HG03108 (cell line): ENCODE data around the gene YIF1A.
A peak's percentile ranks its signal among the peaks of the same experiment; 100 is the strongest.
"Not testable (repeated sequence)": the region's sequence is repeated elsewhere in the genome, so short reads cannot be mapped to it uniquely, and the experiment has no call there.

Experiments
- ATAC-seq: cut with Tn5 transposase; IDR thresholded peaks from one replicate; pipeline ENCODE4 v1.9.1; 2021; ENCODE audit warnings: moderate library complexity; ENCODE audit not compliant: unreplicated experiment

Gene YIF1A

GRCh38 chr11:66287211-66287888 lies 1.6 kb downstream of the YIF1A start:
- ATAC-seq = no peak

GRCh38 chr11:66286699-66287098 lies 2.2 kb downstream of the YIF1A start:
- ATAC-seq = no peak

- ATAC-seq = no peak
These were observed 3.5 kb downstream of the YIF1A start for GRCh38 chr11:66285250-66285947.

- ATAC-seq = no peak
These were observed 4.3 kb downstream of the YIF1A start for GRCh38 chr11:66284526-66285078.

- ATAC-seq = no peak
These were observed 5.4 kb downstream of the YIF1A start for GRCh38 chr11:66283461-66284105.

DNA sequence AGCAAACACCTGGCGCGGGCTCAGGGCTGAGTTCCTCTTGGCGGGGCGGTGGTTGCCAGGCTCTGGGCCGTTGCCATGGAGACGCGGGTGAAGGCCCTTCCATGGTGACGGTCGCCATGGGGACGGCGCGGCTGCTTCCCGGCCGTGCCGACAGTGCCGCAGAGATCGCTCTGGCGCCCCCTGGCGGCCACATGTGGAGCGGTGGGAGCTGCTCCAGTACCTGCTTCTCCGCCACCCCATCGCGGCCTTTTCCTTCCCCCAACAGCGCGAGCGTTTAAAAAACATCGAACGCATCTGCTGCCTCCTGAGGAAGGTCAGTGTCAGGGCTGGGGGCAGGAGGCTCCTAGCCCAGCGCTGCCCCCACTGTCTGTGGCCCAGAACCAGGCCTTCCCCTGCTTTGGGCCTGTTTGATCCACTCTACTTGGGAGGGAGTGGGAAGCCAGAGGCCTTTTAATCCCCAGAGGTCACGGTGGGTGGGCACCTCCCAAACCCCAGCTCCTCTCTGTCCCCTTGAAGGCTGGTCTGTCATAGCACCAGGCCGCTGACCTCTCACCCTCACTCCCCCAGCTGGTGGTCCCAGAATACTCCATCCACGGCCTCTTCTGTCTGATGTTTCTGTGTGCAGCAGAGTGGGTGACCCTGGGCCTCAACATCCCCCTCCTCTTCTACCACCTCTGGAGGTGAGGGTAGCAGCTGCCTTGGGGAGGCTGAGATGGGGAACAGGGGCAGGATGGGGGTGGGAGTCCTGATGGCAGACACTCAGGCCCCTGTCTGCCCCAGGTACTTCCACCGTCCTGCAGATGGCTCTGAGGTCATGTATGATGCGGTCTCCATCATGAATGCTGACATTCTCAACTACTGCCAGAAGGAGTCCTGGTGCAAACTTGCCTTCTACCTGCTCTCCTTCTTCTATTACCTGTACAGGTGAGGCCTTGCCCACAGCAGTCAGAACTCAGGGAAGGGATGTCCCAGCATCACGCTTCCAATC lies 6.2 kb downstream of the YIF1A start:
- ATAC-seq = peak; percentile 64

DNA sequence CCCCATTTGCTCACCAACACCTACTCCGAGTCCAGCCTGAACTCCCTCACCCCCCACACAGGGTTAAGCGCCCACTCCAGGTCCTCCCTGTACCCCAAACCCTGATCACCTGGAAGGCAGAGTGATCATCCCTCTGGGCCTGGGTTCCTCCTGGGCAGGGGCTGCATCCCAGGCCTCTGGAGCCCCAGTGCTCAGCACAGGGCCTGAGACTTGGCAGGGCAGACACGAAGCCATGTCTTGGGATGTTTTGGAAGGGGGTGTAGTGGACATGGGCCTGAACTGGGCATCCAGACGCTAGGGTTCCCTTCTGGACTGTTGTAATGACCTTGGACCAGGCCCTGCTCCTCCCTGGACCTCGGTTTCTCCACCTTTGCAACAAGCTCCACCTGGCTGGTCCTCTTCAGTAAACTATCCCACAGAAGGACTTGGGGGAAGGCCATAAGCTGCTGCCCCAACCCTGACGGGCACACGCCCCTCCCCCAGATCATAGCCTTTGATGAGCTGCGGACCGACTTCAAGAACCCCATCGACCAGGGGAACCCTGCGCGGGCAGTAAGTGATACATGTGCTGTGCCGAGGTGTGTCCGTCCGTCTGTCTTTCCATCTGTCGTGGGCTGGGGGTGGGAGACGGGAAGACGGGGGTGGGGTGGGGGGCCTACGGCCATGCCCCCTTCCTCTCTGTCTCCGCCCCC lies 7.0 kb downstream of the YIF1A start:
- ATAC-seq = no peak

- no peak for ATAC-seq
These were observed 7.9 kb downstream of the YIF1A start for GRCh38 chr11:66281001-66281400.

GRCh38 chr11:66280428-66280827 lies 8.5 kb downstream of the YIF1A start:
- ATAC-seq = no peak

GRCh38 chr11:66279092-66279734 lies 9.7 kb downstream of the YIF1A start:
- ATAC-seq = no peak

DNA sequence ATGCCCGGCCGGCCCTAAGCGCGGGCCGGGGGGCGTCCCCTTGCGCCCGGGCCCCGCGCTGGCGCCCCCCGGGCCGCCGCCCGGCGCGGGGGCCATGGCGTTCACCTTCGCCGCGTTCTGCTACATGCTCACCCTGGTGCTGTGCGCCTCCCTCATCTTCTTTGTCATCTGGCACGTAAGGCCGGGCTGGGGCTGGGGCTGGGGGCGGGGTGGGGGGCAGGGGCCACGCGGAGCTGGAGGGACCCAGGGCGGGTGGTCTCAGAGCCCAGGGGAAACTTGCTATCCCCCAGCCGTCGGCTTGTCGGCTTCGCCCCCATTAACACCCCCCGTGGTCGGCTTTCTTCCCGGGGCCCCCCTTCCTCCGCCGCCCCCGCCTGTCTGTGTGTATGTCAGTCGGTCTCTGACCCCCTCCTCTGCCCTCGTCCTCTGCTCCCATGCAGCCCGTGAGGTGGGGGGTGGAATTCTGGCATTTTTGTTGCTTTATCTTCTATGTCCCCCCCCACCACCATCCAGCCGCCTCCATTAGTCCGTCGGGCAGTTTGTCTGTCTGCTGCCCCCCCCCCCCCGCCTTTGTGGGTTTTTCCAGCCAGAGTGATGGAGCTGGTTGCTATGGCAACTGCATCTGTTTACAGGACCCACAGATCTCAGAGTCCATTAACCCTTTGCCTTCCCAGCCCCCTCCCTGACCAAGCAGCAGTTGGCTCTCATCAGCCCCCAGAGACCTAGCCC lies 10.4 kb downstream of the YIF1A start:
- no peak for ATAC-seq

DNA sequence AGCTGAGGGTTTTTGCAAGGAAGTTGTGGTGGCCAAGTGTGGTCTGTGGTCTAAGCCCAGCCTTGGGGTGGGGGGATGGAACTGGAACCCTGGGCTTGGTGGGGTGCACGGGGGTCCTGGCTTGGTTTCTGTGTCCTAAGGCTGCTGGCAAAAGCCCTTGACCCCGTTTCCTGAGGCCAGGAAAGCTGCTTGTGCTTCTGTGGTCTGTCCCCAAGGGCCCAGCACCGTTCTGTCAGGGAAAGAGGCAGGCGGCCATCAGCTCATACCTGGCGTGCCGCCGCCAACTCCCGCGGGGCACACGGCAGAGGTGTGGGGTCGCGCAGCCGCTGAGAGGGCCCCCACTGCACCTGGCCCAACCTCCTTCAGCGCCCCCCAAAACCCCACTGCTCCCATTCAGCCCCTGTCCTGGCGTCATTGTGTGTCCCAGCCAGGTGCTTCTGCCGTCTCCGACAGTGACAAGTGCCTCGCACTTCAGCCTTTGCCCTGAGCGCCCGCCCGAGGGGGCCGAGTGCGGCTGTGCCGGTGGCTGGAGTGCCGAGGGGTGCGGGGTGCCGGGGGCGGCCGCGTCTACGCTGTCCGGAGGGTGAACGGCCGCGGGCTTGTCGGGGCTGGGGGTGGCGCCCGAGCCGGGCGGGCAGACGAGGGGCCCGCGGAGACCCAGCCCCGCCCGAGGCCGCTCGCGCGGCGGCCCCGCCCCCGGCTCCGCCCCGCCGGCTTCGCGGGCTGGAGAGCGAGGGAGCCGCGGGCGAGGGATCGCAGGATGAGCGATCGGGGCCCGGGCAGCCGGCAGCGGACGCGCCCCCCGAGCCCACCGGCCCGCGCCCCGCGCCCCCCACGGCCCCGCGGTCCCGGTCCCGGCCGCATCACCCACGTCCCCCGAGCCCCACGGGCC lies 11.2 kb downstream of the YIF1A start, which contains the start of gene CNIH2:
TSS of gene CNIH2 (plus strand) at position 705 of the 892 bp plus-strand sequence. CDS start 282 bp downstream, outside the sequence.
- no peak for ATAC-seq

DNA sequence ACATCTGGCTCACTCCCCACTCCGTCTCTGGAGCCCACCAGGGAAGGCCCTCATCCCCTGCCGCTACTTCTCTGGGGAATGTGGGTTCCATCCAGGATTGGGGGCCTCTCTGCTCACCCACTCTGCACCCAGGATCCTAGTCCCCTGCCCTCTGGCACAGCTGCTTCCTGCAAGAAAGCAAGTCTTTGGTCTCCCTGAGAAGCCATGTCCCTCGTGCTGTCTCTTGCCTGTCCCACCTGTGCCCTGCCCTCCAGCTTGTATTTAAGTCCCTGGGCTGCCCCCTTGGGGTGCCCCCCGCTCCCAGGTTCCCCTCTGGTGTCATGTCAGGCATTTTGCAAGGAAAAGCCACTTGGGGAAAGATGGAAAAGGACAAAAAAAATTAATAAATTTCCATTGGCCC lies 11.9 kb downstream of the YIF1A start:
- not testable (repeated sequence) for ATAC-seq

GRCh38 chr11:66276619-66277018 lies 12.3 kb downstream of the YIF1A start:
- not testable (repeated sequence) for ATAC-seq

- no peak for ATAC-seq
These were observed 12.8 kb downstream of the YIF1A start for GRCh38 chr11:66275984-66276612.

- no peak for ATAC-seq
These were observed 13.5 kb downstream of the YIF1A start for GRCh38 chr11:66275396-66275795.

- no peak for ATAC-seq
These were observed 14.7 kb downstream of the YIF1A start for GRCh38 chr11:66274219-66274618.
